Breast epithelium (tissue), 4 donors: ENCODE data around the gene ZNF865. TPM values are rescaled to one million over a fixed set of nuclear protein-coding genes. Genes with fewer than 3 reads are reported as not detected.

Experiments
- DNase-seq, 2 donors: peaks; one replicate each; pipeline ENCODE4 v3.0.0-alpha.2; 2019; ENCODE audit warnings: low spot score in 2 of 2
- H3K27ac ChIP-seq, 2 donors: fragments of 200-600 bp; sonication (generic) in 1 of 2; one replicate each; pipeline ENCODE4 v1.5.1; 2016 to 2019; ENCODE audit warnings: mild to moderate bottlenecking in 1 of 2
- H3K27me3 ChIP-seq, 2 donors: fragments of 200-600 bp; sonication (generic) in 1 of 2; one replicate each; pipeline versions ENCODE4 v1.5.1 to v1.6.0; 2017 to 2019; ENCODE audit warnings: control low read depth in 1 of 2, mild to moderate bottlenecking in 1 of 2
- H3K36me3 ChIP-seq: fragments of 200-600 bp; one replicate; pipeline ENCODE4 v1.5.1; 2019
- H3K4me1 ChIP-seq, 2 donors: fragments of 200-600 bp; sonication (generic); one replicate each; pipeline ENCODE4 v1.5.1; 2016 to 2019; ENCODE audit warnings: control low read depth in 1 of 2
- H3K4me3 ChIP-seq, 3 donors: fragments of 200-600 bp; sonication (generic); 1 replicate in 2 of 3; 2 replicates in 1 of 3; pipeline ENCODE4 v1.5.1; 2016 to 2019; ENCODE audit warnings: mild to moderate bottlenecking in 3 of 3, moderate library complexity in 2 of 3
- H3K9me3 ChIP-seq, 2 donors: fragments of 200-600 bp; sonication (generic) in 1 of 2; one replicate each; pipeline ENCODE4 v1.5.1; 2016 to 2019; ENCODE audit warnings: control low read depth in 1 of 2
- POLR2A ChIP-seq: fragments of 450-650 bp; IDR thresholded peaks from one replicate; pipeline ENCODE4 v1.6.1; 2016; ENCODE audit warnings: antibody characterized with exemption, mild to moderate bottlenecking, moderate library complexity
- POLR2AphosphoS5 ChIP-seq, 3 donors: sonication (generic); formaldehyde crosslinking; IDR thresholded peaks; one replicate each; pipeline ENCODE4 v1.6.1; 2017; ENCODE audit warnings: antibody characterized with exemption in 3 of 3
- intact Hi-C: fragments of 100-400 bp; cut with DNase I; formaldehyde crosslinking; loops from one replicate; pipeline ENCODE4 v1.15.1; 2023; ENCODE audit warnings: low total_unique reads
- total RNA-seq, 3 donors: library from RNA; depleted of rRNA; stranded (reverse); fragments of >200 nt; gene quantifications; one replicate each; pipeline ENCODE4 v1.1.0, GENCODE V29; 2016
- TF ChIP-seq, protein P1 (sequence below), 3 donors: fragments of 450-650 bp; IDR thresholded peaks; one replicate each; pipeline ENCODE4 v1.5.1; 2016 to 2017; ENCODE audit warnings: antibody characterized with exemption in 3 of 3, mild to moderate bottlenecking in 3 of 3, moderate library complexity in 3 of 3

ZNF865 gene
- total RNA-seq, 3 donors from 2014 or later, result 3.2 to 5.0 (median 3.9) TPM

DNA sequence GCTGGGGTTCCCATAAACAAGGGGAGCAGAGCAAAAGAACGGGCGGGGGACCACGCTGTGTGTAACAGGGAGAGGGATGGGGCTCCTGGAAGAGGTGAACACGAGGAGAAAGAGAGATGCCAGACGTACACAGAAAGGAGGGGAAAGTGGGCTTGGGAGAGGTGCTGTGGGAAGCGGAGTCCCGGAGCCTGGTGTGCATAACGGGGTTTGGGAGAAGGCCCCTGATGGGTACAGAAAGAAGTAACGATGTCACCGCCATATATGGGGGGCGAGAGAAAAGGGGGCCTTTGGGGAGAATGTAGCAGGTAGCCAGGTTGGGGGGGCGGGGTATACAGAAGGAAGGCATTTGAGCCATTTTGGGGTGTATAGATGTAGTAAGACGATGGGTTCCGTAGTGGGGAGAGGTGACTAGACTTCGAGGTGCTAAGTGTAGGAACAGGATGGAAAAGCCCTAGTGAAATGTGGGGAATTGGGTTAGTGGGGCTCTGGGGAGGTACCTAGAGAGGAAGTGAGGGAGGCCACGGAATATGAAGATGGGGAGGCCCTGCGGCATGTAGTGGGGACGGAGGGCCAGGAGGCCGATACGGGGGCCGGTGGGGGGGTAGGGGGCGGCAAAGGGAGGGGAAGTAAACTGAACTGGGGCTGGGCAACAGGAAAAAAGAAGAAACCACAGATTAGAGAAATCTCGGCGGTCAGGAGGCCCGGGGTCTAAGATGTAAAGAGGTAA lies 36.1 kb downstream of the ZNF865 start:
- Histone ChIP-seq H3K27me3 (no peaks in the 10 kb centered on the region), H3K36me3 (no peaks in the 10 kb centered on the region), H3K4me1 (peaks cover 11 to 13% of the 10 kb centered on the region in 2 donors), H3K9me3 (no peaks in the 10 kb centered on the region), H3K27ac (peak overlapping the region; percentile 94 to 98), H3K4me3 (peak overlapping the region; percentile 90 to 99 (median 93))
- no peak for DNase-seq
- TF ChIP-seq, protein P1, sequence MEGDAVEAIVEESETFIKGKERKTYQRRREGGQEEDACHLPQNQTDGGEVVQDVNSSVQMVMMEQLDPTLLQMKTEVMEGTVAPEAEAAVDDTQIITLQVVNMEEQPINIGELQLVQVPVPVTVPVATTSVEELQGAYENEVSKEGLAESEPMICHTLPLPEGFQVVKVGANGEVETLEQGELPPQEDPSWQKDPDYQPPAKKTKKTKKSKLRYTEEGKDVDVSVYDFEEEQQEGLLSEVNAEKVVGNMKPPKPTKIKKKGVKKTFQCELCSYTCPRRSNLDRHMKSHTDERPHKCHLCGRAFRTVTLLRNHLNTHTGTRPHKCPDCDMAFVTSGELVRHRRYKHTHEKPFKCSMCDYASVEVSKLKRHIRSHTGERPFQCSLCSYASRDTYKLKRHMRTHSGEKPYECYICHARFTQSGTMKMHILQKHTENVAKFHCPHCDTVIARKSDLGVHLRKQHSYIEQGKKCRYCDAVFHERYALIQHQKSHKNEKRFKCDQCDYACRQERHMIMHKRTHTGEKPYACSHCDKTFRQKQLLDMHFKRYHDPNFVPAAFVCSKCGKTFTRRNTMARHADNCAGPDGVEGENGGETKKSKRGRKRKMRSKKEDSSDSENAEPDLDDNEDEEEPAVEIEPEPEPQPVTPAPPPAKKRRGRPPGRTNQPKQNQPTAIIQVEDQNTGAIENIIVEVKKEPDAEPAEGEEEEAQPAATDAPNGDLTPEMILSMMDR (IDR thresholded peaks at IDR 0.05), result no peak
- TF ChIP-seq POLR2AphosphoS5 (IDR thresholded peaks at IDR 0.05) (no peak), POLR2A (no peak)
- intact Hi-C loops, result no loop called here

- Histone ChIP-seq H3K4me3 (peak overlapping the region; percentile 90 to 99 (median 93)), H3K4me1 (peaks cover 11 to 13% of the 10 kb centered on the region in 2 donors), H3K27ac (peak overlapping the region; percentile 94 to 98), H3K27me3 (no peaks in the 10 kb centered on the region), H3K9me3 (no peaks in the 10 kb centered on the region), H3K36me3 (no peaks in the 10 kb centered on the region)
- TF ChIP-seq POLR2A, result no peak
- no peak for TF ChIP-seq POLR2AphosphoS5 (IDR thresholded peaks at IDR 0.05)
- TF ChIP-seq, protein P1 (IDR thresholded peaks at IDR 0.05), result no peak
- intact Hi-C loops, result no loop called here
- DNase-seq, result no peak
These were observed 36.9 kb downstream of the ZNF865 start for GRCh38 chr19:55642153-55643002.

DNA sequence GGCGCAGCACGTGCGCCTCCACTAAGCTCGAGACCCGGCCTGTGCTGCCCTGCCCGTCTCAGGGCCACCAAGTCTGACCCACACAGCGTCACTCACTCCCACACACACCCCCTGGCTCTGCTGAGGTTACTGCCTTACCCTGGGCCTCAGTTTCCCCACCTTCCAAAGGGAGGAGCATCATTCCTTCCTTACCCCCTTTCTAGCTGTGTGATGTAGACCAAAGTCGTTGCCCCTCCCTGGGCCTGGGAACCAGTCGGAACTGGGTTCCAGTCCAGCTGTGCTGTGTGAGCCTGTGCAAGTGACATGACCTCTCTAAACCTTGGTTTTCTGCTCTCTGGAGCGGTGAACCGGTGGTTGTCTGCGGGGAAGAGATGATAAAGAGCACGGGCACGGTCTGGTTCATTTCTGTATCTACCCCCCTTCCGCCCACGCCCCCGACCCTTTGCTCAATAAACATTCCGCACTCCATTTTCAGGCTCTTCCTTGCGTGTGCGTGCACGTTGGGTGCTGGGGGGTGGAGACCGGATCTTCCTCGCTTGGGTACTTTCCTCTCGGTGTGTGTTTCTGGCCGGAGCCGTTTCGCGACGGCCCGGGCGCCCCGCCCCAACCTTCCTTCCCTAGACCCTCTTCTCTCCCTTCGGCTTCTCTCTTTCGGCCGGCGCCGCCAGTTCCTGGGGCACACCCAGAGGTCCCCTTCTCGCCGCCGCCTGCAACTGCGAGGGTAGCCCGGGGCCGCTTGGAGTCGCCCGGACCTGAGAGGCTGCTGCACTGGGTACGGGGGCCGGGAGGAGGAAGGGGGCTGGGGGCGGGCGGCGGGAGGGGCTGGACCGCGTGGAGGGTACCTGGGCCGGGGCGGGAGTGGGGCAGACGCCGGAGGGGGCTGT lies 37.8 kb downstream of the ZNF865 start, which contains the start of gene ZNF581:
TSS of gene ZNF581 (plus strand) at position 647 of the 884 bp plus-strand sequence. CDS start 923 bp downstream, outside the sequence.
- Histone ChIP-seq H3K9me3 (no peaks in the 10 kb centered on the region), H3K4me1 (peaks cover 11 to 13% of the 10 kb centered on the region in 2 donors), H3K36me3 (no peaks in the 10 kb centered on the region), H3K4me3 (peak within 1 kb of the TSS; percentile 90 to 99 (median 93)), H3K27me3 (no peaks in the 10 kb centered on the region), H3K27ac (peak within 1 kb of the TSS; percentile 94 to 98)
- DNase-seq, result peak in 1 of 2 donors; percentile 72
- TF ChIP-seq, protein P1 (IDR thresholded peaks at IDR 0.05), result no peak
- TF ChIP-seq POLR2AphosphoS5 (IDR thresholded peaks at IDR 0.05) (peak; percentile 11 to 62 (median 50)), POLR2A (no peak)
- intact Hi-C loops, result no loop called here

DNA sequence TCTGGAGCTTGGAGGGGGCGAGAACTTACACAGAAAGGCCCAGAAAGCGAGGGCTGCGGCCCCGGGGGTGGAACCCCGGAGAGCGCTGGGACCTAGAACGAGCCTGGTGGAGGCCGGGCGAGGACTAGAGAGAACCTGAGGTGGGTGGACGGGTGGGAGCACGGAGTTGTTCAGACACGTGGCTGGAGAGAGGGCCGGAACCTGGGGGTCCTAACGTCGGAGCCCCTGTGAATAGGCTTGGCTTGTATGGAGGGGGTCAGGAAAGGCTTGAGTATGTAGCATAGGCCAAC lies 38.4 kb downstream of the ZNF865 start:
- peak overlapping the region; percentile 90 to 99 (median 93) for H3K4me3 ChIP-seq
- H3K9me3 ChIP-seq, result no peaks in the 10 kb centered on the region
- H3K4me1 ChIP-seq, result peaks cover 11 to 13% of the 10 kb centered on the region in 2 donors
- DNase-seq, result no peak
- intact Hi-C loops, result no loop called here
- TF ChIP-seq POLR2A, result no peak
- TF ChIP-seq, protein P1 (IDR thresholded peaks at IDR 0.05), result no peak
- no peak for TF ChIP-seq POLR2AphosphoS5 (IDR thresholded peaks at IDR 0.05)
- H3K36me3 ChIP-seq, result no peaks in the 10 kb centered on the region
- H3K27ac ChIP-seq, result peak overlapping the region; percentile 94 to 98
- no peaks in the 10 kb centered on the region for H3K27me3 ChIP-seq
